HG03159 (cell line): ENCODE results near the gene PLEKHJ1.

Experiments used
- ATAC-seq: cut with Tn5 transposase; IDR thresholded peaks from one replicate; pipeline ENCODE4 v1.9.1; 2021; ENCODE audit warnings: mild to moderate bottlenecking, moderate library complexity; ENCODE audit not compliant: unreplicated experiment

The PLEKHJ1 gene

DNA sequence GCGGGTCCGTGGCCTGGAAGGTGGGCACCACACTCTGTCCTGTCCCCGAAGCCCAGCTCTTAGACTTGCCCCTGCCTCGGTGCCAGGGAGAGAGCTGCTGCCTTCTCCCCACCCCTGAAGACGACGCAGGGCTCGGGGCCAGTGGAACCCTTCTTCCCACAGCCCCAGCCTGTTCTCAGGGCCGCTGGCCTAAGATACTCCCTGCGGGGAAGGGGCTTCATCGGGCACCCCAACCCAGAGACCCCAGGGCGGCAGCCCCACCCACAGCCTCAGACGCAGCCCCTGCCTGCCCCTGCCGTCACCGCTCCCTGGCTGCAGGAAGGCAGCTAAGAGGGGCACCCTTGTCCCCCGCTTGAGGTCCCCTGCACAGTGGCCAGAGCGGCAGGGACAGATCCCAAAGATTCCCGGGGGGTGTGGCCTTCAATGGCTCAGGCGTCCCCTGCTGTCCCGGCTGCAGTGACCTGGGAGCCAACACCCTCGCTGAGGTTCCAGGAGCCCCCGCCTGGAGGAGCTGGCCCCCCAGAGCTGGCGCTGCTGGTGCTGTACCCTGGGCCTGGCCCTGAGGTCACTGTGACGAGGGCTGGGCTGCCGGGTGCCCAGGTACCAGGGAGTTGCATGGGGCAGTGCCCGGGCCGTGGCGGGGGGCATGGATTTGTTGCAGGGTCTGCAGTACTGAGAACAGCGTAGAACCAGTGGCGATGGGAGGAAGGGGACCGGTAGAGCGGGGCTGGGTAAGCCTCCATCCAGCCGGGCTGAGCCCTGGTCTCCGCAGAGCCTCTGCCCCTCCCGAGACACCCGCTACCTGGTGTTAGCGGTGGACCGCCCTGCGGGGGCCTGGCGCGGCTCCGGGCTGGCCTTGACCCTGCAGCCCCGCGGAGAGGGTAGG lies 14.0 kb upstream of the PLEKHJ1 start:
- no peak for ATAC-seq

- ATAC-seq: no peak
These were observed 13.1 kb upstream of the PLEKHJ1 start, which contains the start of gene AMH for GRCh38 chr19:2249010-2249866. Gene AMH (plus strand): TSS chr19:2249323. CDS start chr19:2249333, 10 bp downstream.

DNA sequence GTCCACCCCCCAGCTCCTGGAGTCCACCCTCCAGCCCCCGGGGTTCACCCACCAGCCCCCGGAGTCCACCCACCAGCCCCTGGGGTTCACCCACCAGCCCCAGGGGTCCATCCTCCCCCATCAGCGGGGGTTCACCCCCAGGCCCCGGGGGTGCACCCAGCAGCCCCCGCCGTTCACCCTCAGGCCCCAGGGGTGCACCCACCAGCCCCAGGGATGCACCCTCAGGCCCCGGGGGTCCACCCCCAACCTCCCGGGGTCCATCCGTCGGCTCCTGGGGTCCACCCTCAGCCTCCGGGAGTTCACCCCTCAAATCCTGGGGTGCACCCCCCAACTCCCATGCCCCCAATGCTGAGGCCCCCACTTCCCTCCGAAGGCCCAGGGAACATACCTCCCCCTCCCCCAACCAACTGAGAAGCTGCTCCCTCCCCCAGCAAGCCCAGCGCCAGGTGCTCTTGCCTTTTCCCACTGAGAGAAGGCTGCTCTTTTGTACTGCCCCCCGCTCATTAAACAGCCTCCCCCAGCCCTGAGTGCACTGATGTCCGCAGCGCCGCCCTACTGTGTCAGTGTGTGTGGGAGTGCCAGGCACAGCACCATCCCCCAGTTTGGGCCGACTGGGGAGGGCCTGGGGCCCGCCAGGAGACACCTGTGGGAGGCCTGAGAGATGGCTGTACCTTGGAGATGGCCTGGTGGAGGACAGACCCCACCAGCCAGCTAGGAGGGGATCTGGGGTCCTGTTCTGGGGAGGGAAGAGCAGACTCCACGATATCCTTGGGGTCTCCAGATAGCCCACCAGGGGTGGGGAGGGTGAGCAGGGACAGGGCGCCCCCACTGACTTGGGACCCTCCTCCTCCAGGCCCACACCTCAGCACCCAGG lies 12.2 kb upstream of the PLEKHJ1 start:
- no peak for ATAC-seq

- no peak for ATAC-seq
These were observed 11.4 kb upstream of the PLEKHJ1 start for GRCh38 chr19:2247433-2248101.

DNA sequence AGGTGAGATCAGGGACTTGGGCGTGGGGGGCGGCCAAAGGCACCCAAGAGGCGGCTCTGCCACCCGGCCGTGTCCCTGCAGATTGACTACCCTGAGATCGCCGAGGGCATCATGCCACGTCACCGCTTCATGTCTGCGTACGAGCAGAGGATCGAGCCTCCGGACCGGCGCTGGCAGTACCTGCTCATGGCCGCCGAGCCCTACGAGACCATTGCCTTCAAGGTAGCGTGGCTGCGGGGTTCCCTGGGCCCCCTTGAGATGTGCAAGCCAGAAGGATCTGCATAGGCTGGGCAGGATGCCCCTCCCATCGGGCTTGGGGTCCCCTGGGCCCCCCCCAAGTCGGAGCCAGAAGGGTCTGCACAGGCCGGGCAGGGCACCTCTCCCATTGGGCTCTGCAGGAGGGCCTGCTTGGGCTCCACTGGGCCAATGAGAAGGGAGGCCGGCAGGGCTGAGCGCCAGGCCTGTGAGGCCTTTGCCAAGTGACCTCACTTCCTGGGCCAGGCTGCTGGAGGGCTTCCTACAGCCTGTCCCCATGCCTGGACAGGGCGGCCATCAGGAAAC lies 10.8 kb upstream of the PLEKHJ1 start:
- no peak for ATAC-seq

GRCh38 chr19:2246014-2246620 lies 10.0 kb upstream of the PLEKHJ1 start:
- ATAC-seq: no peak

GRCh38 chr19:2245273-2245672 lies 9.1 kb upstream of the PLEKHJ1 start:
- no peak for ATAC-seq

GRCh38 chr19:2244486-2244885 lies 8.4 kb upstream of the PLEKHJ1 start:
- no peak for ATAC-seq

DNA sequence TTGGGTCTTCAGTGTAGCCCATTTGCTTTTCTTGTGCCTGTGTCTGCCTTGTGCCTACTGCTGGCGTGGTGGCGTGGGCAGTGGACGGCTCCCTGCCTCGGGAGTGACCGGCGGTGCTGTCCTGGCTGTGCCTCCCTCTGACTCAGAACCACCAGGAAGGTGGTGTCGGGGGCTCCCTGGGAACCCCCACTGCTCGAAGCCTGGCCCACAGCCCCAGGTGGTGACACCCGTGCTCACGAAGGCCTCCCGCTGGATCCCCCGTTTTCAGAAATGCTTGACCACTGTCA lies 7.9 kb upstream of the PLEKHJ1 start:
- no peak for ATAC-seq

GRCh38 chr19:2243274-2244124 lies 7.4 kb upstream of the PLEKHJ1 start:
- no peak for ATAC-seq

GRCh38 chr19:2242816-2243215 lies 6.7 kb upstream of the PLEKHJ1 start:
- no peak for ATAC-seq

DNA sequence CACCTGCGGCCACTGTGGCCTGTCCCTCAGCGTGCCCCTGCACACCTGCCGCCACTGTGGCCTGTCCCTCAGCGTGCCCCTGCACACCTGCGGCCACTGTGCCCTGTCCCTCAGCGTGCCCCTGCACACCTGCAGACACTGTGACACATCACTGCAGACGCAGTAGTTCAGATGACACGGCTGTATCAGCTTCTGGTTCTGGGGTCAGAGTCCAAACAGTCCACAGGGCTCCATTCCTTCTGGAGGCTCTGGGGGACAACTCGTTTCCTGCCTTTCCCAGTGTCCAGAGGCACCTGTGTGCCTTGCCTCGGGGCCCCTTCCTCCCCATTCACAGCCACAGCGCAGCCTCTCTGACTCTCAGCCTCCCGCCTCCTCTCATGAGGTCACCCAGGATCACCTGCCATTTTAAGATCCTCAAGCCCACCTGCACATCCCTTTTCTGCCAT lies 6.0 kb upstream of the PLEKHJ1 start:
- no peak for ATAC-seq

- ATAC-seq: no peak
These were observed 5.0 kb upstream of the PLEKHJ1 start for GRCh38 chr19:2240881-2241760.

DNA sequence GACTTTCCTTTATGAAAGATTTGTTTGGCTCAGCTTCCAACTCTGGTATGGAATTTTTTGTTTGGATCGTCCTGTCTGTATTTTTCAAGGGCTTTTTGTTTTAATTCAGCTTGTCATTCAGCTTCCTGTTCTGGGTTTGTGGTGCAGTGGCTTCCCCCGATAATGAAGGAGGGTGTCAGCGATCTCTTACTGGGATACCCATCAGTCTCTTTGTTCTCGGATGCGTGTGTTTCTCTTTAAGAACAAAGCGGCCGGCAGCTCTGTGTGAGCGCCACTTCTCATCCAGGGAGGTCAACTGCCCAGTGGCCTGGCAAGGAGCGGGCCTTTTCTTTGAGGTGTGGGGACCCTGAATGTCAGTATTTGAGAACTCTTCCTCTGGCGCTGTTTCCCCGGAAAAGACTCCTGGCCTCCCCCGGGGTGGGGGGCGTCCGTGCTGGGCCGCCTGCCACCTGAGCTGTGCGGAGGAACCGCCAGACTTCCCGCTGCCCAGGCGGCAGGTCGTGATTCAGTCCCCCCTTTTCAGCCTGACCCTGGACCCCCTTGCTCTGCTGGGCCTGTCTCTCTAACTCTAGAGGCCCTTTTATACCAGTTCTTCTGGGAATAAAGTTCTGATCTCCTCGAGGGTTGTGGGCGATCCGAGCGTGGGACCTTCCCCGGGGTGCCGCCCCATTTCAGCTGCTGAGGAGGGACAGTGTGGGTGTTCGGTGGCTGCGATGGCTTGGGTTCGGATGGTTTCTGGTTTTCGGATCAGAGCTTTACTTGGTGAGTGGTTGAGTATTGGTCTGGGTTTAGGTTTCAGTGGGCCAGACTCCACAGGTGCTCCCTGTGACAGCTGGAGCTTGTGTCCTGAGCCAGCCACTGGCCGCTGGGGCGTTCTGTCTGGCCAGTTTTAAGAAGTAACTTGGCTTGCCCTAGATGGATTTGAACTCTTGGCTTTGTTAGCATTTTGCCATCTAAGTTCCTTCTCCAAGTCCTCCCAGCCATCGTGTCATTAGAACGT lies 3.9 kb upstream of the PLEKHJ1 start:
- ATAC-seq: no peak

GRCh38 chr19:2239173-2239572 lies 3.0 kb upstream of the PLEKHJ1 start:
- no peak for ATAC-seq

- no peak for ATAC-seq
These were observed 1.7 kb upstream of the PLEKHJ1 start for GRCh38 chr19:2237869-2238153.
